Measurements from ENCODE around the gene CALM1.

The CALM1 gene

DNA sequence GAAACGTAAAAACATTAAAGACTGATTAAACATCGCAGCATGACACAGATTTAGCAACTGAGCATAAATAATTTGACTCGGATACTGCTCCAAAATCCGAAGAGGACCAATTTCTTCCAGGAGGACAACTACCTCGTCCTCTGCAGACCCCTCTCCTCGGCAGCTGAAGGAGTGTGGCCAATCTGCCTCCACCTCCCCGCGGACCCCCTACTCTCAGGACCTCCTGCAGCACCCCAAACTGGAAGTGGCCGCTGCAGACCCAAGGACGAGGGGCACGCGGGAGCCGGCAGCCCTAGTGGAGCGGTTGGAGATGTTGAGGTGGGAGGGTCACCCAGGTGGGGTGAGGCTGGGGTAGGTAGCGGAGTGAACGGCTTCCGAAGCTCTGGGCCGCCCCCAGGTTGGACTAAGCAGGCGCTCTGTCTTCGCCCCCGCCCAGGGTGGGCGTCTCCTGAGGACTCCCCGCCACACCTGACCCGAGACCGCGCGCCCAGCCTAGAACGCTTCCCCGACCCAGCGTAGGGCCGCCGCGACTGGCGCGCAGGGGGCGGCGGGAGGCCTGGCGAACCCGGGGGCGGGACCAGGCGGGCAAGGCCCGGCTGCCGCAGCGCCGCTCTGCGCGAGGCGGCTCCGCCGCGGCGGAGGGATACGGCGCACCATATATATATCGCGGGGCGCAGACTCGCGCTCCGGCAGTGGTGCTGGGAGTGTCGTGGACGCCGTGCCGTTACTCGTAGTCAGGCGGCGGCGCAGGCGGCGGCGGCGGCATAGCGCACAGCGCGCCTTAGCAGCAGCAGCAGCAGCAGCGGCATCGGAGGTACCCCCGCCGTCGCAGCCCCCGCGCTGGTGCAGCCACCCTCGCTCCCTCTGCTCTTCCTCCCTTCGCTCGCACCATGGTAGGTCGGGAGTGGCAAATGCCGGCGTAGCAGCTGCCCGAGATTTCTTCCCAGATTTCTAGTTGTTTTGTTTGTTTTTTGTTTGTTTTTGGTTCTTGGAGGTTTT is at the start of gene CALM1:
Gene CALM1, plus strand, starts transcription at position 689 of the 999 bp plus-strand sequence. Its CDS starts 202 bp downstream, at position 891.
- no peak for TF ChIP-seq ZNF274 (IDR thresholded peaks at IDR 0.05; ENCODE audit: low read depth, low read length)
- peak within 1 kb of the TSS; percentile 98 for H3K4me3 ChIP-seq (ENCODE audit: low read length)

DNA sequence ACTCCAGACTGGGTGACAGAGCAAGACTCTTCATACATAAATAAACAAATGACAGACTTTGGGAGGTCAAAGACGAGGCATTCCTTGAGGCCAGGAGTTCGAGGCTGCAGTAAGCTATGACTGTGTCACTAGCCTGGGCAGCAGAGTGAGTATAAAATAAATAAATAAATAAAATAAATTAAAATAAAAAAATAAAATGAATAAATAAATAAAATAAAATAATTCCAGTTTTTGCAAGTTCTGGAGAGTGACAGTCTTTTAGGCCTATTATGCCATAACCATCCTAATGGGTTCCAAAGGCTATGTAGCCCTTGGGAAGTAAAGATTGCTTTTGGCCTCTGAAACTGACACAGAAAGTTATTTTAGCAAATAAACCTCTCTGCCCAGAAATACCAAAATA is 48.6 kb upstream of the CALM1 start:
- H3K4me3 ChIP-seq (ENCODE audit: low read length): no peak overlapping the region
- TF ChIP-seq ZNF274 (IDR thresholded peaks at IDR 0.05; ENCODE audit: low read depth, low read length): no peak

DNA sequence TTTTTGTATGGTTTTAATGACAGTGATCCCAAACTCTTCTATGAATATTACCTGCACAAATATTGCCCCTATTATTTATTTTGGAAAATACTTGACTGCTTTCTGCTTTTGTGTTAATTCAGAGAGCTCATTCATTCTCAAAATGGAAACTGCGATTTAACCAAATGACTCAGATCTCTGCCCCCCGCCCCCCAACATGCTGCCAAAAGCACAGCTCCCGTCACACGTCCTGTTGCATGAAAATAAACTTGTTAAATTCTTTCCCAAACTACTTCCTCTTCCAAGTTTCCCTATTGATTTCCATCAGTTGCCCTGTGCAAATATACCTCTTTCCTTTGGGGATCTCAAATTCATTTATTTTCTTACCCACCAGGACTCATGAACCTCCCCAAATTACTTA is 47.1 kb upstream of the CALM1 start:
- no peak overlapping the region for H3K4me3 ChIP-seq (ENCODE audit: low read length)
- TF ChIP-seq ZNF274 (IDR thresholded peaks at IDR 0.05; ENCODE audit: low read depth, low read length): no peak

DNA sequence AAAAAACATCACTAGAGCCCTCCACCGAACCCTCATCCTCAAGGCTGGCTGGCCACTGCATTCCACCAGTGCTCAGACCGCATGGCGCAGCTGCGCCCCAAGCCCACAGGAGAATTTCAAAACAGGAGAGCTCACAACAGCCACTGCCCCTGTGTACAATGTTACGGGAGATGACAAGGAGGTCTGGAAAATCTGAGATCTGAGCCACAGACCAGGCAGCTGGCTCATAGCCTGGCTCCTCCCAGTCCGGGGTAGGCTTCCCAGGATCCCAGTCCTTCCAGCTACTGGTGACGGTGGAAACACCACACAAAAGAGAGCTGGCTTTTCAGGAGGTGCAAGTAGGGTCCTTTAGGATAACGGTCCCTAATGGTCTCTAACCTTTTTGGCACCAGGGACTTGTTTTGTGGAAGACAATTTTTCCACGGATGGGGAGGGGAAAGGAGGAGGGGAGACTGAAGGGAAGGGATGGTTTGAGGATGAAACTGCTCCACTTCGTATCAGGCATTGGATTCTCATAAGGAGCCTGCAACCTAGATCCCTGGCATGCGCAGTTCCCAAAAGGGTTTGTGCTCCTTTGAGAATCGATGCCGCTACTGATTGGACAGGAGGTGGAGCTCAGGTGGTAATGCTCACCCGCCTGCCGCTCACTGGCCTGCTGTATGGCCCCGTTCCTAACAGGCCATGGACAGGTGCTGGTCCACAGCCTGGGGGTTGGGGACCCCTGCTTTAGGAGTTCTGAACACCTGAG is 42.1 kb upstream of the CALM1 start:
- TF ChIP-seq ZNF274 (IDR thresholded peaks at IDR 0.05; ENCODE audit: low read depth, low read length): no peak
- no peak overlapping the region for H3K4me3 ChIP-seq (ENCODE audit: low read length)

DNA sequence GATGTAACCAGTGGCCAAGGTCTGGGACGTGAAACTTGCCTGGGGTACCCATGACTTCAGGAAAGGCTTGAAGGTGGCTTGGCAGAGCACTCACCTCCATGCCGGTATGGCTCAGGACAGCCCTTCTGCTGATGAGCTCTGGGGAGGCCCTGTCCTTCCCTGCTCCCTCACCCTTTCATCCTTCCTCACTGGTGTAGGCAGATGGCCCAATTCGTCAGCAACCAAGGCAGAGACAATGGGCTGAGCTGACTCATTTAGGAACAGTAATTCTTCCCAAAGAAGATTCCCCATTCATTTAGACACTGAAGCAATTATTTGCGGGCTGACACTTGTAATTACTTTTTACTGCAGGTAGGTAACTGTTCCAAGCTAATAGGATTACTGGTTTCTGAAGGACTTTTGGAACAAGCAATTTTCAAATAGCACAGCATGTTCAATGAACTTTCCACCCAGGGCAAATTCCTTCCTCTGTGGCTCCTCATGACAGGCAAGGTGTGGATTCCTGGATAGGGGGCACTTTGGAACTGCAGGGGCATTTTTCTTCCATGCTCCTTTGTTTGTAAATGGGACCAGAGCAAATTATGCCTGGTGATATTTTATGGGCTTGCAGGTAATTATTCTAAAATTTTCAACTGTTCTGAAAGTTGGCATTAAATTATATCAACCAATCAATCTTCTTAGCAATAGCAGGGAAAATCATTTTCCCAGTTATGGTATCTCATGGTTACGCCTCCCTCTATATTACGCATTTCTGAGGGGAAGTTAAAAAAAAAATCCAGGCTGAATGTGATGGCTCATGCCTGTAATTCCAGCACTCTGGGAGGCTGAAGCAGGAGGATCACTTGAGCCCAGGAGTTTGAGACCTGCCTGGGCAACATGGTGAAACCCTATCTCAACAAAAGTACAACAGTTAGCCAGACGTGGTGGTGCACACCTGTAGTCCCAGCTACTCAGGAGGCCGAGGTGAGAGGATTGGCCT is 41.0 kb upstream of the CALM1 start:
- no peak for TF ChIP-seq ZNF274 (IDR thresholded peaks at IDR 0.05; ENCODE audit: low read depth, low read length)
- no peak overlapping the region for H3K4me3 ChIP-seq (ENCODE audit: low read length)

DNA sequence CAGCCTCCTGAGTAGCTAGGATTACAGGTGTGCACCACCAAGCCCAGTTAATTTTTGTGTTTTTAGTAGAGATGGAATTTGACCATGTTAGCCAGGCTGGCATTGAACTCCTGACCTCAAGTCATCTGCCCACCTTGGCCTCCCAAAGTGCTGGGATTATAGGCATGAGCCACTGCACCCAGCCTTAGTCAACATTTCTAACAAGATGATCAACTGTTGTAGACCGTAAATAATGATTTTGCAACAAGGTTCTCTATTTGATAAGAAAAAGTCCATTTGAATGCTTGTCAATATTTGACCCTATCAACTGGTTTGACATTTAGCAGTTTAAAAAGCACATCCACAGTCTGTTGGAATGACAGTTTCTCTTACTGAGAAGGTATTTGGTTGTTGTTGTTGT is 39.9 kb upstream of the CALM1 start:
- no peak for TF ChIP-seq ZNF274 (IDR thresholded peaks at IDR 0.05; ENCODE audit: low read depth, low read length)
- H3K4me3 ChIP-seq (ENCODE audit: low read length): no peak overlapping the region

DNA sequence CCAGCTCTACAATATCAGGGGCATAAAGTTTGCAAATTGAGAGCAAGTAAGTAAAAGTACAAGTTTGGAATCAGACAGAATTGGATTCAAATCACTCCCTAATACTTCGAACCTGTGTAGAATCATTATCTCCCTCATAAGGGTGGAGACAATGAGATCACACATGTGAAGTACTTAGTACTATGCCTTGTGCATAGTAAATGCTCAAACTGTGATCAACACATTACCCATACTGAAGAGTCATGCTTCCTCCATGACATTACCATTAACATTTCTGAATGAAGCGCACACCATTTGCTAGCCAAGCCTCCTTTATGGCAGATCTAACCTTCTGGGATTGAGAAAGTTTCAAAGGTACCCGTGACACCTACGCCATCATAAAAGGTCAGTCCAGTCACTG is 38.5 kb upstream of the CALM1 start:
- no peak for TF ChIP-seq ZNF274 (IDR thresholded peaks at IDR 0.05; ENCODE audit: low read depth, low read length)
- H3K4me3 ChIP-seq (ENCODE audit: low read length): no peak overlapping the region

DNA sequence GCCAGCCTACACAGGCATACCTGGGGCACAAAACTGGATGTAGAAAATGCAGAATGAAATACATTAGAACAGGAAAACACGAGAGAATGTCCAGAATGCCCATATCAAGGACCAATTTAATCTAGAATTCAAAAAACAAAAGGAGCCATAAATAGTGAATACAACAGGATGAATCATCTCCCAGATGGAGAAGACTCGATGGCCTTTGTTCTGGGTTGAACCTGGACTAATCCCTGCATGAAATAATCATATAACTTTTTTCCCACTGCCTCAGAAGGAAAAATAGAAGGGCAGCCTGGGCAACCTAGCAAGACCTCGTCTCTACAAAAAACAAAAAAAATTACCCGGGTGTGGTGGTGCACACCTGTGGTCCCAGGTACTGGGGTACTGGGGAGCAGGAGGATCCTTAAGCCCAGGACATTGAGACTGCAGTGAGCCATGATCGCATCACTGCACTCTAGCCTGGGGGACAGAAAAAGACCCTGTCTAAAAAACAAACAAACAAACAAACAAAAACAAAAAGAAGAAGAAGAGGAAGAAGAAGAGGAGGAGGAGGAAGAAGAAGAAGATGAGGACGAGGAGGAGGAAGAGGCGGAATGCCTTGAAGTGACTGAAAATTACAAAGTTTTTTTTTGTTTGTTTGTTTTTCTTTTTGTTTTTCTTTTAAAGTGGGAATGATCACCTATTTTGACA is 34.8 kb upstream of the CALM1 start:
- no peak for TF ChIP-seq ZNF274 (IDR thresholded peaks at IDR 0.05; ENCODE audit: low read depth, low read length)
- H3K4me3 ChIP-seq (ENCODE audit: low read length): no peak overlapping the region

DNA sequence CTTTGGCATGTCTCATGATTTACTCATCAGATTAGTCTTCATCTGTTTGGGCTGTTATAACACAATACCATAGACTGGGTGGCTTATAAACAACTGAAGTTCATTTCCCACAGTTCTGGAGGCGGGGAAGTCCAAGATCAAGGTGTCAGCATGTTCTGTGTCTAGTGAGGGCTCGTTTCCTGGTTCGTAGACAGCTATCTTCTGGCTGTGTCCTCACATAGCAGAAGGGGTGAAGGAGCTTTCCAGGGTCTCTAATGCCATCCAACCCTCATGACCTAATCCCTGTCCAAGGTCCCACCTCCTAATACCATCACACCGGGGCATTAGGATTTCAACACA is 34.3 kb upstream of the CALM1 start:
- TF ChIP-seq ZNF274 (IDR thresholded peaks at IDR 0.05; ENCODE audit: low read depth, low read length): no peak
- no peak overlapping the region for H3K4me3 ChIP-seq (ENCODE audit: low read length)

DNA sequence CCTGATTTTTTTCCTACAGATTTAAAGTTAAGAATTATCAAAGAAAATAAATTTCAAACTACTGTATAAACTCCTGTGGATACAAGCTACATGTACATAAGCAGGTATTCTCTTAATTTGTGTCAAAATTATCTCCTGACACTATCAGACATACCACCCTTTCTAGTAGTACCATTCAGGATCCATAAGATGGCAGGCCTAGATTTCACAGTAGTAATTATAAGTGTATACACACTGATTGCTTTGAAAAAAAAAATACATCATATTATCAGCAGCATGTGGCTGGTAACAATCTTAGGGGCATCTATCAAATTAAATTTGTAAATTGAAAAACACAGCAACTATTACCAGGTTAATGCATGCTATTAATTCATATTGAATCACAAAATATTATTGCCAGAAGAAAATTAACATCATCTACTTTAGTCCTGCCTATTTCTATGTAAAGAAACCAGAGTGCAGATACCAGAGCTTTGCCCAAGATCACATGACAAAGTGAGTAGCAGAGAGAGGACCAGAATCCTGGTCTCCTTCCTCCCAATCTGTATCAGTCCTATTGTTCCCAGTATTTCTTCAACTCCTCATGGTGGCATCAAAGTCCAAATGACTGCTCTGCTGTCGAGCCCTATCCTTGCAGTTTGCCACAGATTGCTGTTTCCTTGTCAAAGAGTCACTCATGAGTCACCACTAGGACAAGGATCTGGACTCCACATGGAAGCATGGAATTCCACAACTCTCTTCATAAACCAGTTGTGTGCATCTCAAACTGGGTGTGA is 27.7 kb upstream of the CALM1 start:
- H3K4me3 ChIP-seq (ENCODE audit: low read length): no peak overlapping the region
- no peak for TF ChIP-seq ZNF274 (IDR thresholded peaks at IDR 0.05; ENCODE audit: low read depth, low read length)

DNA sequence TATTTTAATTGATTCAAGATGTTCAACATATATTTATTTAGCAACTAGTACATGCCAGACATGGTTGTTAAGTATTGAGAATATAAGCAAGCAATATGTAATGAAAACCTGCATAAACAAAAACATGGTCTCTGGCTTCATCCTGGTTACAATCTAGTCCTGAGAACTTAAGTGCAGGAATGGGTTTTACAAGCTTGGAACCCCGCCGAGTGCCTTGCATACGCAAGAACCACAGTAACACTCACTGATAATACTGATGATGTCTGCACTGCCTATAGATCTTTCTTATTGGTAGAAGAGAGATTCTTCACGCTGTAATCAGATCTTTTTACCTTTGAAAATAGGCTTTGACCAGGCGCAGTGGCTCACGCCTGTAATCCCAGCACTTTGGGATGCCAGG is 22.9 kb upstream of the CALM1 start:
- no peak overlapping the region for H3K4me3 ChIP-seq (ENCODE audit: low read length)
- TF ChIP-seq ZNF274 (IDR thresholded peaks at IDR 0.05; ENCODE audit: low read depth, low read length): no peak

DNA sequence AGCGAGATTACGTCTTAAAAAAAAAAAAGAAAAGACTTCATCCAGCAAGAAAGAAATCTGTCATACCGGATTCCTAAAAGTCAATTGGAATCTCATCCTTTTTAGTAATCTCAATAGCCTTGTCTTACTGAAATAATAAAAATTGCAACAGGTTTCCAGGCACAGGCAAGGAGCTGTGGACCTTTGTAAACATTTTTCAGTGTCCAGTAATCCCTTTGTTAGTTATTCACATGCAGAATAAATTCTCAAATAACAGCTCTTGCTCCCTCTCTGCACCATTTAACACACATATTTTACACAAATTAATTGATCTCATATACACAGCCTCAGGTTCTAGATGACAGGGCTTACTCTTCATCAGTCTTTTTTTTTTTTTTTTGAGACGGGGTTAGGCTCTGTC is 22.0 kb upstream of the CALM1 start:
- H3K4me3 ChIP-seq (ENCODE audit: low read length): no peak overlapping the region
- no peak for TF ChIP-seq ZNF274 (IDR thresholded peaks at IDR 0.05; ENCODE audit: low read depth, low read length)

DNA sequence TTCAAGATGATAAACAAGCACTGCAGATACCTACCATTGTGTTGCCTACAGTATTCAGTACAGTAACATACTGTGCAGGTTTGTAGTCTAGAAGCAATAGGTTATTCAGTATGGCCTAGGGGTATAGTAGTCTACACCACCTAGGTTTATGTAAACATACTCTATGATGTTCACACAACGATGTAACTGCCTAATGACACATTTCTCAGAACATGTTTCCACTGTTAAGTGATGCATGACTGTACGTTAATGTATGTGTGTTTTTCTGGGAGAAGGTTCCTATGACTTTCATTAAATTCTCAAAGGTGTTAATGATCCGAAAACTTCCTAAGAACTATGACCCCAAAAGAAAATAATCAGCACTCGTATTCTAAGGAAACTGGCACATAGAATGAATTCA is 20.9 kb upstream of the CALM1 start:
- no peak for TF ChIP-seq ZNF274 (IDR thresholded peaks at IDR 0.05; ENCODE audit: low read depth, low read length)
- H3K4me3 ChIP-seq (ENCODE audit: low read length): no peak overlapping the region
